Activated gamma-delta T cell treated with Interleukin-2 at 50 U/mL for 16 hours (primary cell): ENCODE results near the gene MCL1.
A peak's percentile ranks its signal among the peaks of the same experiment; 100 is the strongest.
"Not testable (repeated sequence)": the region's sequence is repeated elsewhere in the genome, so short reads cannot be mapped to it uniquely, and the experiment has no call there.

Source experiments
- DNase-seq: peaks from one replicate; pipeline ENCODE4 v3.0.0-alpha.2; 2020

MCL1 gene

GRCh38 chr1:150567717-150568593 is 11.5 kb downstream of the MCL1 start:
- DNase-seq: peak; percentile 38

GRCh38 chr1:150567341-150567716 is 12.1 kb downstream of the MCL1 start:
- peak; percentile 44 for DNase-seq

- no peak for DNase-seq
Observed at GRCh38 chr1:150566589-150567340, 12.6 kb downstream of the MCL1 start.

GRCh38 chr1:150565240-150565991 is 14.0 kb downstream of the MCL1 start:
- DNase-seq: not testable (repeated sequence)

GRCh38 chr1:150564051-150564991 is 15.1 kb downstream of the MCL1 start:
- DNase-seq: peak; percentile 31

- peak; percentile 45 for DNase-seq
Observed at GRCh38 chr1:150563340-150564038, 15.9 kb downstream of the MCL1 start.

GRCh38 chr1:150562446-150563339 is 16.7 kb downstream of the MCL1 start:
- DNase-seq: peak; percentile 65

GRCh38 chr1:150561974-150562445 is 17.4 kb downstream of the MCL1 start:
- DNase-seq: peak; percentile 77

GRCh38 chr1:150561254-150561973 is 18.0 kb downstream of the MCL1 start:
- peak; percentile 62 for DNase-seq

GRCh38 chr1:150560576-150561253 is 18.7 kb downstream of the MCL1 start:
- DNase-seq: peak; percentile 84

GRCh38 chr1:150560011-150560438 is 19.4 kb downstream of the MCL1 start:
- peak; percentile 72 for DNase-seq

GRCh38 chr1:150559656-150560010 is 19.8 kb downstream of the MCL1 start:
- DNase-seq: no peak

GRCh38 chr1:150558761-150559655 is 20.4 kb downstream of the MCL1 start:
- no peak for DNase-seq

- DNase-seq: no peak
Observed at GRCh38 chr1:150558303-150558704, 21.1 kb downstream of the MCL1 start.

GRCh38 chr1:150557813-150558212 is 21.6 kb downstream of the MCL1 start:
- no peak for DNase-seq

GRCh38 chr1:150557065-150557600 is 22.3 kb downstream of the MCL1 start:
- DNase-seq: no peak
